RWPE2 (cell line): ENCODE results near the gene ZNF529.

Source experiments
- ATAC-seq: fragments of 200-7000 bp; cut with Tn5 transposase; 3 replicates; pipeline ENCODE4 v1.9.1; 2021; ENCODE audit warnings: low read depth
- DNase-seq: peaks from one replicate; pipeline ENCODE4 v3.0.0-alpha.2; 2020; ENCODE audit warnings: low spot score
- H3K27ac ChIP-seq: fragments of 450-650 bp; 2 replicates; pipeline ENCODE4 v1.5.1; 2017; ENCODE audit warnings: mild to moderate bottlenecking; ENCODE audit not compliant: poor library complexity, severe bottlenecking
- H3K27me3 ChIP-seq: fragments of 250-450 bp; sonication (Bioruptor Pico); 2 replicates; pipeline ENCODE4 v1.5.1; 2021; ENCODE audit warnings: mild to moderate bottlenecking, moderate library complexity; ENCODE audit not compliant: insufficient read depth, poor library complexity, severe bottlenecking
- H3K36me3 ChIP-seq: fragments of 250-450 bp; sonication (Bioruptor Pico); 2 replicates; pipeline ENCODE4 v1.5.1; 2020; ENCODE audit warnings: low read depth, mild to moderate bottlenecking, moderate library complexity
- H3K4me1 ChIP-seq: fragments of 250-450 bp; sonication (Bioruptor Pico); 2 replicates; pipeline ENCODE4 v1.5.1; 2021; ENCODE audit warnings: mild to moderate bottlenecking, moderate library complexity; ENCODE audit not compliant: insufficient read depth, poor library complexity, severe bottlenecking
- H3K4me3 ChIP-seq: fragments of 250-450 bp; sonication (Bioruptor Pico); 2 replicates; pipeline ENCODE4 v1.5.1; 2021; ENCODE audit warnings: mild to moderate bottlenecking, moderate library complexity; ENCODE audit not compliant: severe bottlenecking
- H3K9me3 ChIP-seq: fragments of 250-450 bp; sonication (Bioruptor Pico); 2 replicates; pipeline ENCODE4 v1.5.1; 2021; ENCODE audit warnings: mild to moderate bottlenecking, moderate library complexity; ENCODE audit not compliant: severe bottlenecking
- CTCF ChIP-seq: fragments of 450-650 bp; IDR thresholded peaks from one replicate; pipeline ENCODE4 v1.5.1; 2017; ENCODE audit warnings: mild to moderate bottlenecking, moderate library complexity; ENCODE audit not compliant: poor library complexity, severe bottlenecking

The ZNF529 gene

GRCh38 chr19:36514012-36514612 lies 59.0 kb downstream of the ZNF529 start:
- DNase-seq (no peak), ATAC-seq (no peak)
- H3K36me3 ChIP-seq: peaks cover 57% of the 10 kb centered on the region
- no peak for TF ChIP-seq CTCF
- H3K9me3 ChIP-seq: peaks cover 40% of the 10 kb centered on the region
- no peak overlapping the region for H3K27ac ChIP-seq
- H3K4me1 ChIP-seq: no peaks in the 10 kb centered on the region
- H3K27me3 ChIP-seq: no peaks in the 10 kb centered on the region
- H3K4me3 ChIP-seq: no peak overlapping the region

DNA sequence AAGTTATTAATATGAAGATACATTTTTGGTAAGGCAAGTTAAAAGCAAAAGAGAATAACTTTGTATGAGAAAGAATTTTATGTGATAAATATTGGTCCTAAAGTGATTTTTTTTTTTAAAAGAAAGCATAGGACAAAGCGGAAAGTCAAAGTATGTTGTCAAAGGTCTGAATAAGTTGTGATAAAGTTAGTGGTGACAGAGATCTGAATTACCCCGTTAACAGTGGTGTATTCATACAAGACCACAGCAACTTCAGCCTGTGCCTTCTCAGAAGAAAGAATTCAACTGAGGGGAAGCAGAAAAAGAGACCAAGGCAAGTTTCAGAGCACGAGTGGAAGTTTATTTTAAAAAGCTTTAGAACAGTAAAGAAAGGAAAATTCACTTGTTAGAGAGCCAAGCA lies 64.8 kb downstream of the ZNF529 start:
- Histone ChIP-seq H3K4me1 (no peaks in the 10 kb centered on the region), H3K4me3 (no peak overlapping the region), H3K9me3 (peaks cover 20% of the 10 kb centered on the region), H3K27ac (no peak overlapping the region), H3K27me3 (no peaks in the 10 kb centered on the region), H3K36me3 (peaks cover 9% of the 10 kb centered on the region; the same call in 1 of the 2 replicates)
- no peak for TF ChIP-seq CTCF
- DNase-seq (no peak), ATAC-seq (no peak)

GRCh38 chr19:36501973-36502372 lies 71.1 kb downstream of the ZNF529 start:
- no peak overlapping the region for H3K4me3 ChIP-seq
- no peak for DNase-seq
- no peaks in the 10 kb centered on the region for H3K4me1 ChIP-seq
- no peak overlapping the region for H3K27ac ChIP-seq
- peaks cover 13% of the 10 kb centered on the region for H3K9me3 ChIP-seq
- TF ChIP-seq CTCF: no peak
- no peak for ATAC-seq
- H3K27me3 ChIP-seq: no peaks in the 10 kb centered on the region
- H3K36me3 ChIP-seq: no peaks in the 10 kb centered on the region

GRCh38 chr19:36497001-36497400 lies 76.1 kb downstream of the ZNF529 start:
- Histone ChIP-seq H3K4me1 (no peaks in the 10 kb centered on the region), H3K9me3 (peaks cover 8% of the 10 kb centered on the region), H3K4me3 (no peak overlapping the region), H3K36me3 (no peaks in the 10 kb centered on the region), H3K27ac (no peak overlapping the region), H3K27me3 (no peaks in the 10 kb centered on the region)
- no peak for TF ChIP-seq CTCF
- ATAC-seq: no peak
- DNase-seq: no peak
